GM18526 (cell line): Measurements from ENCODE around the gene CWC27.

Experiments
- POLR2A ChIP-seq: IDR thresholded peaks from 3 replicates; pipeline ENCODE4 v1.6.1; 2011; ENCODE audit not compliant: insufficient read length; ENCODE audit errors: extremely low read depth

CWC27 gene

GRCh38 chr5:64865662-64866061, 96.9 kb downstream of the CWC27 start:
- TF ChIP-seq POLR2A: no peak

GRCh38 chr5:64869419-64869818, 100.7 kb downstream of the CWC27 start:
- no peak for TF ChIP-seq POLR2A

- no peak for TF ChIP-seq POLR2A
Measured at GRCh38 chr5:64872044-64872443, 103.3 kb downstream of the CWC27 start.

- TF ChIP-seq POLR2A: no peak
Measured at GRCh38 chr5:64873441-64873840, 104.7 kb downstream of the CWC27 start.

- no peak for TF ChIP-seq POLR2A
Measured at GRCh38 chr5:64874753-64875152, 106.0 kb downstream of the CWC27 start.

- TF ChIP-seq POLR2A: no peak
Measured at GRCh38 chr5:64876203-64876602, 107.5 kb downstream of the CWC27 start.

- no peak for TF ChIP-seq POLR2A
Measured at GRCh38 chr5:64880821-64881220, 112.1 kb downstream of the CWC27 start.

- no peak for TF ChIP-seq POLR2A
Measured at GRCh38 chr5:64883912-64884311, 115.2 kb downstream of the CWC27 start.

GRCh38 chr5:64884541-64884940, 115.8 kb downstream of the CWC27 start:
- TF ChIP-seq POLR2A: no peak

- TF ChIP-seq POLR2A: no peak
Measured at GRCh38 chr5:64887910-64888309, 119.2 kb downstream of the CWC27 start.

- TF ChIP-seq POLR2A: no peak
Measured at GRCh38 chr5:64895748-64896147, 127.0 kb downstream of the CWC27 start.

- no peak for TF ChIP-seq POLR2A
Measured at GRCh38 chr5:64899838-64900237, 131.1 kb downstream of the CWC27 start.

- TF ChIP-seq POLR2A: no peak
Measured at GRCh38 chr5:64900618-64901017, 131.9 kb downstream of the CWC27 start.

GRCh38 chr5:64914396-64914795, 145.7 kb downstream of the CWC27 start:
- TF ChIP-seq POLR2A: no peak

GRCh38 chr5:64918083-64918482, 149.4 kb downstream of the CWC27 start:
- TF ChIP-seq POLR2A: no peak

- TF ChIP-seq POLR2A: no peak
Measured at GRCh38 chr5:64921386-64921785, 152.7 kb downstream of the CWC27 start.

GRCh38 chr5:64923151-64923685, 154.5 kb downstream of the CWC27 start:
- no peak for TF ChIP-seq POLR2A

- no peak for TF ChIP-seq POLR2A
Measured at GRCh38 chr5:64925123-64925522, 156.4 kb downstream of the CWC27 start.
